ENCODE measurements around the gene ABO.
"Not testable (repeated sequence)": the region's sequence is repeated elsewhere in the genome, so short reads cannot be mapped to it uniquely, and the experiment has no call there.

Gene ABO

DNA sequence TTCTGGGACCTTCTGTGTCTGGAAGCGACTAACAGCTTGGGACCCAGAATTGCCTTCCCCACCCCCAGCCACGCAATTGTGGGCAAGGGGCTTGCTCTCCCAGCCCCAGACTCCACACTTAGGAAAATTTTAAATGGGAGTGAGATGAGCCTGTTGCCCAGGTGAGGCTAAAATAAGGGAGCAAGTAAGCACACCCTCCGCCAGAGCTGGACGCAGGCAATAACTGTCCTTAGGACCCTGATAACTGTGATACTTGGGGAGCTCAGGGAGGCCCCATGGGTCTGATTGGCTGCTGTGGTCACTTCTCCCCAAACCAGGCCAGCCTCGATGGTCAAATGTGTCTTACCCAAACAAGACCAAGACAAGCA lies 13.3 kb downstream of the ABO start:
- DNase-seq: no peak

DNA sequence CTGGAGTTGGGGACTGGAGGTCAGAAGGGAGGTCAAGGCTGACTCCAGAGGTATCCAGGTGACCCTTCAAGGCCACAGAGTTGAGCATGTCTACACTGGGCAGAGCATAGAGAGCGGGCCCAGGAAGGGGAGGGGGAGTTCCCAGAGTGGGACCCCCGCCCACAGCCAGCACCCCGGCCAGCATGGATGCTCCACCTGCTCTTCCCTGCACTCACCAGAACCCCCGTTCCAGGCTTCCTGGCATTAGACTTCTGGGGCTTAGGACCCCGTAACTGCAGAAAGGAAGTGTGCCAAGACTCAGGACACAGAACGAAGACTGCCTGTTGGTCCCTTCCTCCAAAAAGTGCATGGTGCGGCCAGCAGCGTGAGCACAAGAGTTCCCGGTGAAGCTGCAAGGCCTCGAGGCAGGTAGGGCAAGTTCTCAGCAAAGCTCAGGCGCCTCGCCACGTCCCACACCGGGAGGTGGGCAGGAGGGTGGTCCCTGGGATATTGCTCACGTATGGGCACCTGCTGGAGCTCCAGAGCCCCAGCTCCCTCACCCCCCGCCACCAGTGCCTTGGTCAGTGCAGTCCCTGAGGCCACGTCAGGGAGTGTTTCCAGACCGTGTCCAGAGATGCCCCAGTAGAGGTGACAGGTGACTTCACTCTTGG lies 13.8 kb downstream of the ABO start:
- DNase-seq: no peak

DNA sequence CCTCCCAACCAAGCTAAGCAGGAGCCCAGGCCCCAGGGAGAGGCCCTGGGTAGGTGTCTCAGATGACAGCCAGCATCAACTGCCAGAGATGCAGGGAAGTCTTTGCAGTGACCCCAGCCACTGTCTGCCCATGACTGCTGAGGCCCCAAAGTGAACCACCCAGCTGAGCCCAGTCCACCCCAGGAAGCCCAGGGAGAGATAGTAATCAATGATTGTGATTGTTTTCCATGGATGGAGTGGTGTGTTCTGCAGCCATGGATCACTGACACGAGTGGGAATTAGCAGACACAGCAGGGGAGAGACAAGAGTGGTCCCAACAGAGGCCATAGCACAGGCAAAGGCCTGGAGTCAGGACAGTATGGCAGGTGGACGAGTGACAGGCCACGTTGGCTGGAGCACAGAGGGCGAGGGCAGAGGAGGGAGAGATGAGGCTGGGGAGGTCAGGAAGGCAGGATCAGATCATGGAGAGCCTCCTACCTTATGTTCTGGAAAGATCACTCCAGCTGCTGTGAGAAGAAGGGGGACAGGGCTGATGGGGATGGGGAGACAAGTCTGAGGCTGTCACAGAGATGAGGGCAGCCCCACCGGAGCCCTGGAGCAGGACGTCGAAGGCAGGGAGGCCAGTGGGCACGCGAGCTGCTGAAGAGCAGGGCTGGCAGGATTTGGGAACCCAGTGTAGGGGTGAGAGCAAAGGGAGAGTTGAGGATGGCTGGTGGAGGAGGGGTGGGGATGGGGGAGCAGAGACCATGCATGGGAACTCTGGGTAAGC lies 14.5 kb downstream of the ABO start:
- no peak for DNase-seq

DNA sequence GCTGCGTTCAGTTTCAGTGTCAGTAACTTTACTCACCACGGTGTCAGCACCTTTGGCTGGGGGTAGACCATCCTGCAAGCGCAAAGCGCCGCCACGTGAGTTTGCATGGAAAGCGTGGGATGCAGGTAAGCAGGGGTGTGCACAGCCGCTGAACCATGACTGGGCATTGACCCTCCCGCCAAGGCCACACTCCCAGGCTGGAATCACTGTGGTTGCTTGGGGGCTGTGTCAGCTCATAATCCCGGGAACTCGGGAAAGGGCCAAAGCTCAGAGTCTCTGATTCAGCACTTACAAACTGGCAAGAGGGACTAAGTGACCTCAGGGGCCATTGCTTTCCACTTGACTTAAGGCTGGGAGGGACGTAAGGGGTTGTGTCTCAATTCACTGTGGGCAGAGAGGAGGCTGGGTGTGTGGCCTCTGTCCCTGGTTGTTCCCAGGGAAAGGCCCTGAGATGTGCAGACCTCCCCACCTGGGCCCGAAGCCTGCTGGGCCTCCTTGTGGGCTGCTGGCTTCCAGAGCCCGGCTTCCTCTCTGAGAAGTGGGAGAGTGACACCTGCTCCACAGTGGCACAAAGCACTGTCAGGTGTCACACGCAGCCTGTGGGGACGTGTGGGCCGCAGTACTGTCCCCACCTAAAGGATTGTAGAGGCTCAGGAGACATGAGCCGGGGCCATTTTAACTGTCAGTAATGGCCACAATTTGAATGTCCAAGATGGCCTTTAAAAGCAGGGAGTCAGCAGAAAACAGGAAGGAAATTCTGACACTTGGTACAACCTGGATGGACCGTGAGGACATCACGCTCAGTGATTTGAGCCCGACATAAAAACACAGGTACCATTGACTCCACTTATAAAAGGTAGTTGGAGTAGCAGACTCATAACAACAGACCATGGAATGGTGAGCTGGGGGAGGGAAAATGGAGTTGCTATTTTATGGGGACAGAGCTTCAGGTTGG lies 16.7 kb downstream of the ABO start:
- DNase-seq: no peak

DNA sequence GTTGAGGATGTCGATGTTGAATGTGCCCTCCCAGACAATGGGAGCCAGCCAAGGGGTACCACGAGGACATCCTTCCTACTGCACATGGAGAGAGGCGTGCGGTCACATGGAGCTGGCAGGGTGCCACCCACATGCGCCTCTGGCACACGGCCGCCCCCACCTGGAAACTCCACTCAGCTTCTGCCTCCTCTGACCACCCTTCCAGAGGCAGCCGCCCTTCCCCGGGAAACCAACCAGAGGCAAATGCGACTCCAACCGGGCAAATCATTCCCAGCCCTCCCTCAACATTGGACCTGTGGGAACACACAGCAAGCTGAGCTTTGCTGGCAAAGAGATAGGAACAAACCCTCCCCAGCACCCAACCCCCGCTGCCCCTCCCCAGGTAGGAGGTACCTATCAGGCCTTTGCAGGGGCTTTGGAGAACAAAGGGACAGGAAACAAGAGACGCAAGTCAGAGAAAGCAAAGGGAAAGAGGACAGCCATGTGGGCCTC lies 17.5 kb downstream of the ABO start:
- no peak for DNase-seq

DNA sequence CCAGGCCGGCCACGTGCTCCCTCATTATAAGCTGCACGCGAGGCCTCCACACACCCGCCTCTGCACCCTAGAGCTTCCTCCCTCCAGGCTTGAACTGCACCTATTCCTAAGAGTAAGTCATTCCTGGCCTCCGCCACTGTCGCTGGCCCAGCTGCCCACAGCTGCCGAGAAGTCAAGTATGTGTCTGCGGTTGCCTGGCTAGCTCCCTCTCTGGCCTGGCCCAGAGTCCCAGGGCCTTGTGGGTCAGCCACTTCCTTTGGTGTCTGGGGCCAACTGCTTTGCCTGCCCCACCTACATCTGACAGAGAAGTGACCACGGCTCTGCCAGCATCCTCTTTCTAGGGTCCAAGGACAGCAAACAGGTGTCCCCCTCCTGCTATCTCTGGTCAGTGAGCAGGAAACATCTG lies 18.3 kb downstream of the ABO start:
- DNase-seq: no peak

DNA sequence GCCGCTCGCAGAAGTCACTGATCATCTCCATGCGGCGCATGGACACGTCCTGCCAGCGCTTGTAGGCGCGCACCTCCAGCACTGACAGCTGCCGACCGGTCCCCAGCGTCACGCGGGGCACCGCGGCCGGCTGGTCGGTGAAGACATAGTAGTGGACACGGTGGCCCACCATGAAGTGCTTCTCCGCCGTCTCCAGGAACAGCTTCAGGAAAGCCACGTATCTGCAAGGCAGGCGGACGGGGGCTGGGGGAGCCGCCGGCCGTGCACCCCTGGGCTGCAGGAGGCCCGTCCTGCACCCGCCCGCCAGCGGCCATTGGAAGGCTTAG lies 18.9 kb downstream of the ABO start:
- DNase-seq: no peak

DNA sequence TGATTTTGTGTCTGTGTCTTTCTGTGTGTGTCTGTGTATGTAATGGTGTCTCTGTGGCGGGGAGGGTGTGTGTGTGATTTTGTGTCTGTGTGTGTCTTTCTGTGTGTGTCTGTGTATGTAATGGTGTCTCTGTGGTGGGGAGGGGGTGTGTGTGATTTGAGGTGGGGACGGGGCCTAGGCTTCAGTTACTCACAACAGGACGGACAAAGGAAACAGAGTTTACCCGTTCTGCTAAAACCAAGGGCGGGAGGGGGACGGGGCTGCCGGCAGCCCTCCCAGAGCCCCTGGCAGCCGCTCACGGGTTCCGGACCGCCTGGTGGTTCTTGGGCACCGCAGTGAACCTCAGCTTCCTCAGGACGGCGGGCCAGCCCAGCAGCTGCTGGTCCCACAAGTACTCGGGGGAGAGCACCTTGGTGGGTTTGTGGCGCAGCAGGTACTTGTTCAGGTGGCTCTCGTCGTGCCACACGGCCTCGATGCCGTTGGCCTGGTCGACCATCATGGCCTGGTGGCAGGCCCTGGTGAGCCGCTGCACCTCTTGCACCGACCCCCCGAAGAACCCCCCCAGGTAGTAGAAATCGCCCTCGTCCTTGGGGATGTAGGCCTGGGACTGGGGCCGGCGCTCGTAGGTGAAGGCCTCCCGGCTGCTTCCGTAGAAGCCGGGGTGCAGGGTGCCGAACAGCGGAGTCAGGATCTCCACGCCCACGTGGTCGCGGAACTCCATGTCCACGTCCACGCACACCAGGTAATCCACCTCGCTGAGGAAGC lies 19.4 kb downstream of the ABO start:
- no peak for DNase-seq

DNA sequence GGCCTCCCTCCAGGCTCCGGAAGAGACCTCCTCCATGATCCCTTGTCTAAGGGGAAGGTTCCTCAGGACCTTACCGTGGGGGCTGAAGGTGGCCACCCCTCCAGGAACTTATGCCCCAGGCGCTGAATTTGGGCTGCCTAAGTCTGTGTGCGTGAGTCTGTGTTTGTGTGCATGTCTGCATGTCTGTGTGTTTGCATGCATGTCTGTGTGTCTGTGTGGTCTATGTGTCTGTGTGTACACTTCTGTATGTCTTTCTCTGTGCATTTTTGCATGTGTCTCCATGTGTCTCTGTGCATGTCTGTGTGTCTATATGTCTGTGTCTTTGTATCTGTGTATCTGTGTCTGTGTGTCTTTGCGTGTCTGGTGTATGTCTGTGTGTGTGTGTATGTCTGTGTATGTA lies 20.5 kb downstream of the ABO start:
- DNase-seq: no peak

DNA sequence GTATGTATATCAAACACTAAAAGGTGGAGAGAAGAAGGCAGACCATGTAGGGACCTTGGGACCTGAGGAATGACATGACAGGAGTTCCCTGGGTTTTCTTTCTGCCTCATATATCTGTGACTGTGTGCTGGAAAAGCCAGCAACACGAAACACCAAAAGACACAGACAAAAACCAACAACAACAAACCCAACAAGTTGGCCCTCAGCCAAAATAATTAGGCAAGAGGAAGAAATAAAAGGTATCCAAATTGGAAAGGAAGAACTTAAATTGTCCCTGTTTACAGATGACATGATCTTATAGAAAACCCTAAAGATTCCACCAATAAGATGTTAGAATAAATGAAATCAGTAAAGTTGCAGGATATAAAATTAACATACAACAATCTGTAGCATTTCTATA lies 21.7 kb downstream of the ABO start:
- no peak for DNase-seq

DNA sequence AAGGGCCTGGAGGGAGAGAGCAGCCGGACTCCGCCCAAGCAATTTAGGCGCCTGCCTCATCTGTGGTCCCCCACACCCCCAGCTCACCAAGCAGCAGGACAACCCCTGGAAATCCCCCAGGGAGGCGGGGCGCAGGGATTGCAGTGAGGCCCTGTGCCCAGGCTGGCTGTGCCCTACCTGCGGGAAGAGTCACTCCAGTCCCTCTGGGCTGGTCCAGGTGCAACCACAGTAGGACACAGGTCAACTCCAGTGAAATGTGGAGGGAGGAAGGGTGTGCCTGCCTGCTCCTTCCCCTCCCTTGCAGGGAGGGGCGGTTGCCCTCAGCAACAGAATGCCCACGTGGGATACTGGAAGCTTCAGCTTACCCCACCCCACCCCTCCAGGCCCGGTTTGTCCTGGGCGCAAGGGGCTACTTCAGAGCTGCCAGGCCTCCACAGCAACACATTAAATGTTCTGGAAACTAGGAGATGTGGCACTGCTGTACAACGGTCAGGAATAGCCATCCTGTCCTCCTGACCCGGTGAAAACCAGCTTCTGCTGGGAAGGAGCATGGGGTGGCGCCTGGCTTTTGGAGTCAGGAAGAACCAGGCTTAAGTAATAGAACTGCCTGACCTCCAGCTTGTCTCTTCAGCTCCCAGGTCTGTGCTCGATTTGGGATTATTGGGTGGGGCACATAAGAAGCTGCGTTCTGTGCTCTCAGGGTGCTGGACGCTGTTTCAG lies 22.5 kb downstream of the ABO start:
- DNase-seq: no peak

DNA sequence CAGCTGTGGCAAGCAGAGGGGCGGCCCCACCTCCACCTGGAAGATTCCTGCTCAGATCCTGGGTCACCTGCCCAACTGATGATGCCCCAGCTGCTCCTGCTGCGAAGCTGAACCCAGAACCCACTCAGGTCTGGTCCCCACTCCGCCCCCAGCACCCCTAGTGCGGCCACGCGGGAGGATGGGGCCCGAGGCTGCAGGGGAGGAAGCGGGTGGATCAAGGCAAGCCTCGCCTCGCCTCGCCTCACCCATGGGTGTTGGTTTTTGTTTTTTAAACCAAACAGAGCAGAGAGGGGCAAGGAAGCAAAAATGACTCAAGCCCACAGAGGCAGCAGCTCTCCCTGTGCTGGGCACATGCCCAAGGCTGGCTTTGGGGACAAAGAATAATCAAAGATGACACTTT lies 23.2 kb downstream of the ABO start:
- no peak for DNase-seq

DNA sequence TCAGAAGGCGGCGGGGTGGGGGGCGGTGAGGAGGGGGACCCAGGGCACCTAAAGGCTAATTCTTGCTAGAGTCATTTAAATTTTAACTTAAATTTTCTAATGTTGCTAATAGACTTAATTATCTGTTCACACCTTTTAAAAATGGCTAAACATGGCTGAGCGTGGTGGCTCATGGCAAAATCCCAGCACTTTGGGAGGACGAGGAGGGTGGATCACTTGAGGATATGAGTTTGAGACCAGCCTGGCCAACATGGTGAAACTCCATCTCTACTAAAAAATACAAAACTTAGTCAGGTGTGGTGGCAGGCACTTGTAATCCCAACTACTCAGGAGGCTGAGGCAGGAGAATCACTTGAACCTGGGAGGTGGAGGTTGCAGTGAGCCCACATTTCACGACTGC lies 23.8 kb downstream of the ABO start:
- DNase-seq: not testable (repeated sequence)

DNA sequence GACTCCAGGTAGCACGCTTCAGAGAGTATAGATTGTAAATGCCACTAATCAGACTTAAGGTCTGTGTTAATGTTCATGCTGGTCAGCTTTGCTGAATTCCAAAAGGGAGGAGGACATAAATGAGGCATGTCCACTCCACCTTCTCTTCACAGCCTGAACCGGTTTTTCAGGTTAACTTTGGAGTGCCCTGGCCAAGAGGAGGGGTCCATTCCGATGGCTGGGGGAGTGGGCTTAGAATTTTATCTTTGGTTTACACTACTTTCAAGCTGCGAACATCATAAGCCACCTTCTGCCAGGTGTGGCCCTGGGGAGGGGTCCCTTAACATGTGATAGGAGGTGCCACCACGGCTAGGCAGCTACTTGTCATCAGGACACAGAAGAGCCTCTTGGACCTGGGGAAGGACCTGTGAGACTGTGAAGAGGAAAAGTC lies 24.2 kb downstream of the ABO start:
- DNase-seq: no peak

DNA sequence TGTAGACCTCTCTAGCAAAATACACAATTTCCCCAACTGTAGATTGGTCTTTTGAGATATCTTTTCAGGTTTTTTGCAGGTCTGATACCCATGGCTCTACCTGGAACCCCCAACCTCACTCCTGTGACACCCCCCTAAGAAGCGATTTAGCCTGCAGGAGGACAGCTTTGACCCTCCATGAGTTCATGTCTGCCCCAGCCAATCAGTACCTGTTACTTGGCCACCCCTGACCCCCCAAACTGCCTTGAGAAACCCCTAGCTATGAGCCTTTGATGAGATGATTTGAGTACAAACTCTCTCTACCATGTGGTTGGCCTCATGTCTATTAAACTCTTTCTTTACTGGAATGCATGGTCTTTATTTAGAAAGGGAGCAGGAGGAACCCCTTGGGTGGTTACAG lies 25.7 kb downstream of the ABO start:
- DNase-seq: no peak

DNA sequence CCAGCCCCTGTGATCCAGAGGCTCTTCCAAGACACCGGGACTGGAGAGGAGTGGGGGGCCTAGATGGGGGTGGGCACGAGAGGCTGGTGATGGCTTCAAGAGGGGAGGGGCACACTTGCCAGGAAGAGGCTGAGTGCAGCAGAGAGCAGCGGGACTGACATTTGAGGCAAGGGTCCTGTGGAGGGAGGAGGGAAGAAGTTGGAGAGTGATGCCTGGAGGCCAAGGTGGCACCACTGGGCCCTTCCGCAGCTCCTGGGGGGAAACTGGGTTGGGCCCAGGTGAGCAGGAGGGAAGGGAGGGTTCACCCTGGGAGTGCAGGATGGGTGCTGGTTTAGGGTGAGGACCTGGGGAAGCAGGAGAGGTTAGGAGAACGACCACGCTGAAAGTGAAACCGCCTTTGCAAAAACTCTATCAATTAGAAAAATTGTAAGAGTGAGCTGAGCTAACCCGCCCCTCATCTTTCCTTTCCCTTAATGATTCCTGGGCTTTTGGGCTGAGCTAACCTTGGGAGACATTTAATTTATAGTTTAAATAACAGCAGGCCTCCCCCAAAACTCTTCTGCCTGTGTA lies 26.2 kb downstream of the ABO start:
- no peak for DNase-seq

DNA sequence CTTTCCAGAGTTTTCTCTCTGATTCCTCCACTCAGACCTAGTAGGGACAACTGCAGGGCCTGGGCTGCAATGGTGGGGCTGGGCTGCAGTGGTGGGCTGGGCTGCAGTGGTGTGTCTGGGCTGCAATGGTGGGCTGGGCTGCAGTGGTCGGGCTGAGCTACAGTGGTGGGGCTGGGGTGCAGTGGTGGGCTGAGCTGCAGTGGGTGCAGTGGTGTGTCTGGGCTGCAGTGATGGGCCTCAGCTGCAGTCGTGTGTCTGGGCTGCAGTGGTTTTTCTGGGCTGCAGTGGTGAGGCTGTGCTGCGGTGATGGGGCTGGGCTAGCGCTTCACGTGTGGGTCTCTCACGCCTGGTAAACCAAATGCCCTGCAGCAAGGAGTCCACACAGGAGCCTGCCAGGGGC lies 27.4 kb downstream of the ABO start:
- DNase-seq: no peak

DNA sequence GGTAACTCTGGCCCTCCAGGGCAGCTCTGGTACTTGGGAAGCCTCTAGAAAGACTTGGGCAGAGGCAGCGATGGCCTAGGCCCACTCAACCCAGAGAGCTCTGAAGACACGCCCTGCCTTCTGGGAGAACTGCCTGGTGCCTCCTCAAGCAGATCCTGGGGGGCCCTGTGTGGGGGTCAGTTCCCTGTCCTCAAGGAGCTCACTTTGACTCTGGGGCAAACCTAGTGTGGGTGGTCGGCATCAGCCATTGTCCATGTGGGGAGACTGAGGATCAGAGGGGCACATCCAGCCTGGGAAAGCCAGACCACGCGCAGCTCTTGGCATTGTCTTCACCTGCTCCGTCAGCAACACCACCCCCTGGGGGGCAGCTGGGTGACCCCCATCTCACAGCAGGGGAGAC lies 28.0 kb downstream of the ABO start:
- no peak for DNase-seq

DNA sequence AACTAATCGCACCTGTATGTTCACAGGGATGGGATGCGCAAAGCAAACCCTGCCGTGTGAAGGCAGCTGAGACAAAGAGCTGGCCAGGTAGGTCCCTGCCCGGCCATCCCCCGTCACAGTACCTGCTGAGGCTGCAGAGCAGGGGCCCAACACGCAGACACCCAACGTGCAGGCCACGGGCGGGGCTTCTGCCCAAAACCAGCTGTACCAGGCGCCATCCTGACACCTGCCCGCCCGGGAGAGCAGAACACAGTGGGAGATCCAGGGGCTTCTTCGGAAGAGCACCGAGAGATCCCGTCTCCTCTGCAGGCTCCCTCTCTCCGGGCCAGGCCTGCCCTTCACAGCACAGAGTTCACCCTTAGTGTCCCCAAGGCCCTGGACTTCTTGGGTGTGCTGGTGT lies 28.4 kb downstream of the ABO start:
- DNase-seq: no peak

DNA sequence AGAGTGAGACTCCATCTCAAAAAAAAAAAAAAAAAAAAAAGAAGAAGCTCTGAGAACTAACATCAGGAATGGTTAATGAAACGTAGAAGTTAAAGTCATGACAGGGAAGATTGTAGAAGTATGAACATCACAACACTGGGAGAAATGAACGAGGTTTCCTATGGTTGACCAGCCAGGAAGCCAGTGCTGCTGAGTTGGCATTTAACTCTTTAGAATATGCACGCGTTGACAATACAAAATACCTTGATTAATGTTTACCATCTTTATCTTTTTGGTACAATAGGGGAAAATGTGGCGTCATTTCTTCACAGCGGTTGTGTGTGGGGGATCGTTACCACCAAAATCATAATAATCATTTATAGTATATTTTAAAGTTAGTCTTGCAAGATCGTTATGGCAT lies 32.0 kb downstream of the ABO start:
- DNase-seq: no peak

DNA sequence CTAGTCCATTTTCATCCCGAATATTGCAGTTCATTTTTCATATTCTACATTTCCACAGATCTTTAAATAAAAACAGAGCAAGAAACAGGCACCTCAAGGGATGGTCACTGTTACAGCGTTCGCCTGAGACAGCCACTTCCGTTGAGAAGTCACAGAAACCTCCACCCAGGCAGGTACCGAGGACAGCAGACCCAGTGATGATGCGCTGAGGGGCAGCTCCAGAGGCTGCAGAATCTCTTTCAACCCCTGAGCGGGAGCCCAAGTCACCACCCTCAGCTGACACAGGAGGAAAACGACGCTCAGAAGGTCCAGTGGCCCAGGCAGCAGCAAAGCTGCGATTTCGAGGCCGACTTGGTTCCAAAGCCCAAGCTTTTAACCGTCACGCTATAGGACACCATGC lies 32.8 kb downstream of the ABO start:
- DNase-seq: no peak

DNA sequence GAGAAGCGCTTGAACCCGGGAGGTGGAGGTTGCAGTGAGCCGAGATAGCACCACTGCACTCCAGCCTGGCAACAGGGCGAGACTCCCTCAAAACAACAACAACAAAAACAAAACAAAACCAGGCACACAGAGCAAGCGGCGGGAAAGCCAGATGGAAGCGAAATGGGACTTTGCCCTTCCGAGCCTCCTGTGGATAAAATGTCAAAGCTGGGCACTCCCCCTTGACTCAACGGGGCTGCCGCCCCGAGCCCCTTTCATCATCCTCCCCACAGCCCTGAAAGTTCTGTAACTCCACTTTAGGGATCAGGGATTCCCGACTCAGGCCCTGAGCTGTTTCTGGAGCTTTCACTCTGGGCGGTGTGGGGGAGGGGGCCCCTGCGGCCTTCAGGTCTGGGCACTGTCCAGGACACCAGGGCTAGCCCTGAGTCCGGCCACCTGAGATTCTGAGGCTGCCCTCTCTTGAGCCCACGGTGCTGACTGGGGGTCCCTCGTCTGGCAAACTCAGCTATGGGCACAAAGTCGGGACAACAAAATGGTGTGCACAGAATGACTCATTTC lies 35.4 kb downstream of the ABO start:
- no peak for DNase-seq

All from KG1 (cell line).